Measurements from ENCODE around the gene TESK2. TPM values are rescaled to one million over a fixed set of nuclear protein-coding genes. Genes with fewer than 3 reads are reported as not detected.

The TESK2 gene
- total RNA-seq, 4 donors from 2014 or later, result 2.8 to 10.7 (median 6.5) TPM

DNA sequence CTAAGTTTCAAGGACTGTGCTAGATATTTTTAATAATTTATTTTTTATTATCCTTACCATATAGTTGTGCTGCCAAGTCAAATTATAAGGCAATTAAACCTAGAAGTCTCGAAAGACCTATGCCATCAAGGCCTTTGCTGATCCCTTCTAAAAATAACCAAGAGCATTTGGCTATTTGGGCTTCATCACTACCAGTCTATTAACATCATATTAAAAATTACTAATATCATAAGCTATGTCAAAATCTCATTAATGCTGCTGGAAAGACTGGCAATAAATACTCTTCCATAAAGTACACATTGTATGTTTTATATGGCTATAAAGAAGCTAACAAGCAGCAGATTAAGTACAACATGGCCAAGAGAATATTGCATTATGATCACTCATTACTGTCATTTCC, 107.8 kb downstream of the TESK2 start:
- TF ChIP-seq, protein P1, sequence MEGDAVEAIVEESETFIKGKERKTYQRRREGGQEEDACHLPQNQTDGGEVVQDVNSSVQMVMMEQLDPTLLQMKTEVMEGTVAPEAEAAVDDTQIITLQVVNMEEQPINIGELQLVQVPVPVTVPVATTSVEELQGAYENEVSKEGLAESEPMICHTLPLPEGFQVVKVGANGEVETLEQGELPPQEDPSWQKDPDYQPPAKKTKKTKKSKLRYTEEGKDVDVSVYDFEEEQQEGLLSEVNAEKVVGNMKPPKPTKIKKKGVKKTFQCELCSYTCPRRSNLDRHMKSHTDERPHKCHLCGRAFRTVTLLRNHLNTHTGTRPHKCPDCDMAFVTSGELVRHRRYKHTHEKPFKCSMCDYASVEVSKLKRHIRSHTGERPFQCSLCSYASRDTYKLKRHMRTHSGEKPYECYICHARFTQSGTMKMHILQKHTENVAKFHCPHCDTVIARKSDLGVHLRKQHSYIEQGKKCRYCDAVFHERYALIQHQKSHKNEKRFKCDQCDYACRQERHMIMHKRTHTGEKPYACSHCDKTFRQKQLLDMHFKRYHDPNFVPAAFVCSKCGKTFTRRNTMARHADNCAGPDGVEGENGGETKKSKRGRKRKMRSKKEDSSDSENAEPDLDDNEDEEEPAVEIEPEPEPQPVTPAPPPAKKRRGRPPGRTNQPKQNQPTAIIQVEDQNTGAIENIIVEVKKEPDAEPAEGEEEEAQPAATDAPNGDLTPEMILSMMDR (IDR thresholded peaks at IDR 0.05; ENCODE audit: low read depth), result no peak

DNA sequence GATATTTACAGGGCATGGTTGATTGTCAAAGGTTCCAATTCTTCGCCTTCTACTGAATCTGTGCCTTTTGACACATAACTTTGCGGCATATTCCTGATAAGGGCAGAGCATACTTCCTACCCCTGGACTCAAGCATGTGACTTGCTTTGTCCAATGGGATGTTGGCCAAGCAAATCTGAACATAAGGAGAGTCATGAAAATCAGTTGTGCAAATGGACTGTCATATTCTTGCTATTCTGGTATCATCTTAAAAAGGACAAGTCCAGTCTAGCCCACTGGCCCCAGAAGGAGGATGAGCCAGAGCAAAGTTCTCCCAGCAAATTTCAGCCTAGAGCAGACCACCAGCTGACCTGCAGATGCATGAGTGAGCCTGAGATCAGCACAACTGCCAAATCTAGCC, 109.7 kb downstream of the TESK2 start:
- TF ChIP-seq, protein P1 (IDR thresholded peaks at IDR 0.05; ENCODE audit: low read depth), result no peak

DNA sequence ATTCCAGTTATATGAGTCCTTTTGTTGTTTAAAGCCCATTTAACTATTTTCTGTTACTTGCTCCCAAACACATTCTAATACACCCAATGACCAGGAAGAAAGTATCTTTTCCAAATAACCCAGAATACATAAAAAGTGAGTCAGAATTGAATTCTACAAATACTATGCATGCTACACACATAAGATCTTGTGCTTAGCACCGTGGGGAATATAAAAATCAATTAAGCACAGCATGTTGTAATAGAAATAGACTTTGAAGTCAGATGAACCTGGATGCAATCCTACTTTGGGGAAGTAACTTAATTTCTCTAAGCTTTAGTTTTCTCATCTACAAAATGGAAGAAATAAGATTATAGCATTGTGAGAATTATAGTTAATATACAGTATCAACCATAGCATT, 110.2 kb downstream of the TESK2 start:
- TF ChIP-seq, protein P1 (IDR thresholded peaks at IDR 0.05; ENCODE audit: low read depth), result no peak

DNA sequence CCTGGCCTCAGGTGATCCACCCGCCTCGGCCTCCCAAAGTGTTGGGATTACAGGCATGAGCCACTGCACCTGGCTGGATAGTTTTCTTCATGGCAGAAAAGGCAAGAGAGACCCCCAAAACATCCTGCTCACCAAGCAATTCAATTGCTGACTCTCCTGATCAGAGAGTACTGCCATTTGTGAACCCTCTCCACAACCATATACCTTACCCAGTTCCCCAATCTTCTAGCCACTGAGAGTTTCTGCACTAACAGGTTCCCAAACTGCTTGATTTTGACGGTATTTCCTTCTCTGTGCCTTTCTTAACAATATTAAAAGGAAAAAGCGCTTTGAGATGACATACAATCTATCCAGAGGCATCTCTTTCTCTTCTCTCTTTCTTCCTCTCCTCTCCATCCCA, 110.8 kb downstream of the TESK2 start:
- TF ChIP-seq, protein P1 (IDR thresholded peaks at IDR 0.05; ENCODE audit: low read depth), result no peak

DNA sequence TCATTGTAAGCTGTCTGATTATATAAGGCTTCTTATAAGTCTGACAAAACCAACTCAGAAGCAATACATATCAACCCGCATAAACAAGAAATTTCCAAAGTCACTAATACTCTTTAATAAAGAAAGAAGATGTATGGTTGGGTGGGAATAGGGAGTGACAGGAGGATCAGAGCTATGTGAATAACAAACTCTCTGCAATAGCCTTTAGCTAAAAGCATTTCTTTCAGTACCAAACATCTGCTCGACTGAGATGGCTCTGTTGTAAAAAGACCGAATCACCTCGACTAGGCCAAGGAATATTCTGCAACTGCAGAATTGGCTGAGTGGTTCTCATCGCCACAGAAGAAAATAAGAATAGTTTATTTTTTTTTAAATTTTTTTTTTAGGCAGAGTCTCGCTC, 111.4 kb downstream of the TESK2 start:
- TF ChIP-seq, protein P1 (IDR thresholded peaks at IDR 0.05; ENCODE audit: low read depth), result no peak

DNA sequence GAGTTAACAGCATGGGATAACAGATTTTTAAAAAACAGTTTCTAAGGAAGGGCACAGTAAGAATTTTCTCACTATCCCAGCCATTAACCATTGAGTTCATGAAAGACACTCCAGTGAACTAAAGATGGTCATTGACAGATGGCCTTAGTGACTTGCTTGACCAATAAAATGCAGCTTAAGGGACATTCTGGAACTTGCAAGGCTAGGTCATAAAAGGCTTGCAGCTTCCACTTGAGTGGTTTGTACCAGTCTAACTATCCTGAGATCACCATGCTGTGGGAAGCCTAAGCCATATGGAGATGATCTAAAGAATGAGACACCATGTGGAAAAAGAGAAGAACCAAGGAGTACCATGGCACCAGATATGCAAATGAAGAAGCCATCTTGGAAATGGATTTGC, 112.8 kb downstream of the TESK2 start:
- TF ChIP-seq, protein P1 (IDR thresholded peaks at IDR 0.05; ENCODE audit: low read depth), result no peak

DNA sequence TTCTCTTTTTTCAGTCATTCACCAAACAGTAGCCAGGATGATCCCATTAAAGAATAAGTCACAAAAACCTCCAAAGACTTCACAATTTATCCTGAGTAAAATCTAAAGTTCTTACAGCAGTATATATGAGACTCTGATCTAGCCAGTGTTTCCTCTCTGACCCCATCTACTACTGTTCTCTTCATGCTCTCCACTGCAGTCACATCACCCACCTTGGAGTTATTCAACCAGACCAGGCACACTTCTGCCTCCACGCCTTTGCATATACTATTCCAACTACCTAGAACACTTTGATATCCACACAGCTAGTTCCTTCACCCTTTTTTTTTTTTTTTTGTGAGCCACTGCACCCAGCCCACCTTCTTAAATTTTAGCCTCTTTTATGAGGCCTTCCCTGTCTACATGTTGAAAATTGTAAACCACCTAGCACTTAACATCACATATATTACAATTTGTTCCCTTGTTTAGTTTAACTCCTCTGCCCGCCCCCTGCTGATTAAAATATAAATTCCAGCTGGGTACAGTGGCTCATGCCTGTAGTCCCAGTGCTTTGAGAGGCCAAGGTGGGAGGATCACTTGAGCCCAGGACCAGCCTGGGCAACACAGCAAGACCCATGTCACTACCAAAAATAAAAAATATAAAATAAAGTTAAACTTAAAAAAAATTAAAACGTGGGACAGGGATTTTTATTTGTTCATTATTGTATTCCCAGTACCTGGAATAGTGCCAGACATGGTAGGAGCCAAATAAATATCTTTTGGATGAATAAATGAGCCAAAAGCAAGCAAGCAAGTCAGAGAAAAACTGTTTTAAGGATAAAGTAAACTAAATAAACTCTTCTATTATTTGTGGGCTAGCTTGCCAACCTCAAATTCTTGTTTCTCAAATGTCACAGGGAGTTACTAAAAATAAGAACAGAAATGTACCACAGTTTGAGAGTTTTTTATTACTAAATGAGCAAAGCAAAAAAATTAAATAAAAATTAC, 115.6 kb downstream of the TESK2 start:
- TF ChIP-seq, protein P1 (IDR thresholded peaks at IDR 0.05; ENCODE audit: low read depth), result no peak

Data from subcutaneous adipose tissue (tissue), 4 donors.